Measurements from ENCODE around the gene CCK. TPM values are rescaled to one million over a fixed set of nuclear protein-coding genes. Genes with fewer than 3 reads are reported as not detected.

CCK gene
- polyA plus RNA-seq, 1 donor from 2014 or later = not detected

GRCh38 chr3:42224658-42225421 lies 41.1 kb downstream of the CCK start:
- no peak overlapping the region for H3K4me2 ChIP-seq (ENCODE audit: low read length)
- no peaks in the 10 kb centered on the region for H4K20me1 ChIP-seq (ENCODE audit: insufficient read depth)
- no peaks in the 10 kb centered on the region for H3K36me3 ChIP-seq (ENCODE audit: insufficient read depth, low read length)
- H3K9me3 ChIP-seq (ENCODE audit: low read length) = no peaks in the 10 kb centered on the region
- no peak overlapping the region for H3K4me3 ChIP-seq (ENCODE audit: low read length)
- H3F3A ChIP-seq (ENCODE audit: insufficient read depth, low read length, poor library complexity, severe bottlenecking) = no peaks in the 10 kb centered on the region
- H3K27me3 ChIP-seq (ENCODE audit: insufficient read depth, low read depth, low read length) = no peaks in the 10 kb centered on the region
- no peak overlapping the region for H3K27ac ChIP-seq (ENCODE audit: low read length)
- no peak overlapping the region for H3K9ac ChIP-seq (ENCODE audit: low read length)
- H2AFZ ChIP-seq (ENCODE audit: low read depth, low read length) = no peak overlapping the region
- no peak for TF ChIP-seq EP300 (conservative IDR thresholded peaks at IDR 0.05; ENCODE audit: poor library complexity, severe bottlenecking)
- no peak for TF ChIP-seq CTCF (IDR thresholded peaks at IDR 0.05; ENCODE audit: poor library complexity, severe bottlenecking)
- no peak for TF ChIP-seq EZH2 (IDR thresholded peaks at IDR 0.05; ENCODE audit: borderline replicate concordance, insufficient read depth, low read length, poor library complexity, severe bottlenecking)
- no peak for TF ChIP-seq RAD21 (conservative IDR thresholded peaks at IDR 0.05)
- TF ChIP-seq TAF1 (IDR thresholded peaks at IDR 0.05; ENCODE audit: low read depth) = no peak
- TF ChIP-seq SMC3 (conservative IDR thresholded peaks at IDR 0.05; ENCODE audit: poor library complexity) = no peak
- TF ChIP-seq REST (IDR thresholded peaks at IDR 0.05; ENCODE audit: borderline replicate concordance) = no peak
- no peak for TF ChIP-seq POLR2AphosphoS5 (IDR thresholded peaks at IDR 0.05)
- no peak for TF ChIP-seq MXI1 (conservative IDR thresholded peaks at IDR 0.05; ENCODE audit: poor library complexity, severe bottlenecking)
- H3K9me2 ChIP-seq (ENCODE audit: insufficient read depth, low read length) = no peaks in the 10 kb centered on the region
- H3K79me2 ChIP-seq (replicated peaks; ENCODE audit: insufficient read depth, low read length) = no peaks in the 10 kb centered on the region

GRCh38 chr3:42224178-42224577 lies 41.8 kb downstream of the CCK start:
- Histone ChIP-seq H3K4me2 (ENCODE audit: low read length) (no peak overlapping the region), H4K20me1 (ENCODE audit: insufficient read depth) (no peaks in the 10 kb centered on the region), H3K27ac (ENCODE audit: low read length) (no peak overlapping the region), H3K9ac (ENCODE audit: low read length) (no peak overlapping the region), H2AFZ (ENCODE audit: low read depth, low read length) (no peak overlapping the region), H3K4me3 (ENCODE audit: low read length) (no peak overlapping the region), H3K9me3 (ENCODE audit: low read length) (no peaks in the 10 kb centered on the region), H3K79me2 (replicated peaks; ENCODE audit: insufficient read depth, low read length) (no peaks in the 10 kb centered on the region), H3K36me3 (ENCODE audit: insufficient read depth, low read length) (no peaks in the 10 kb centered on the region), H3K9me2 (ENCODE audit: insufficient read depth, low read length) (no peaks in the 10 kb centered on the region), H3F3A (ENCODE audit: insufficient read depth, low read length, poor library complexity, severe bottlenecking) (no peaks in the 10 kb centered on the region), H3K27me3 (ENCODE audit: insufficient read depth, low read depth, low read length) (no peaks in the 10 kb centered on the region)
- no peak for TF ChIP-seq MXI1 (conservative IDR thresholded peaks at IDR 0.05; ENCODE audit: poor library complexity, severe bottlenecking)
- TF ChIP-seq EP300 (conservative IDR thresholded peaks at IDR 0.05; ENCODE audit: poor library complexity, severe bottlenecking) = no peak
- no peak for TF ChIP-seq TAF1 (IDR thresholded peaks at IDR 0.05; ENCODE audit: low read depth)
- TF ChIP-seq RAD21 (conservative IDR thresholded peaks at IDR 0.05) = no peak
- TF ChIP-seq SMC3 (conservative IDR thresholded peaks at IDR 0.05; ENCODE audit: poor library complexity) = no peak
- TF ChIP-seq EZH2 (IDR thresholded peaks at IDR 0.05; ENCODE audit: borderline replicate concordance, insufficient read depth, low read length, poor library complexity, severe bottlenecking) = no peak
- TF ChIP-seq REST (IDR thresholded peaks at IDR 0.05; ENCODE audit: borderline replicate concordance) = no peak
- TF ChIP-seq POLR2AphosphoS5 (IDR thresholded peaks at IDR 0.05) = no peak
- no peak for TF ChIP-seq CTCF (IDR thresholded peaks at IDR 0.05; ENCODE audit: poor library complexity, severe bottlenecking)
